ENCODE measurements around the gene CXCR4.

- no peak for TF ChIP-seq CTCF (IDR thresholded peaks at IDR 0.05; ENCODE audit: low read length)
- TF ChIP-seq EZH2 (IDR thresholded peaks at IDR 0.05; ENCODE audit: borderline replicate concordance, low read length) = no peak
These were observed 38.5 kb upstream of the CXCR4 start for GRCh38 chr2:136156411-136156810.
